MV-4-11 (cell line): ENCODE measurements around the gene TAS2R31.

Experiments
- DNase-seq: peaks from one replicate; lab custom pipeline; 2025; lab: John Stamatoyannopoulos, UW

Gene TAS2R31

DNA sequence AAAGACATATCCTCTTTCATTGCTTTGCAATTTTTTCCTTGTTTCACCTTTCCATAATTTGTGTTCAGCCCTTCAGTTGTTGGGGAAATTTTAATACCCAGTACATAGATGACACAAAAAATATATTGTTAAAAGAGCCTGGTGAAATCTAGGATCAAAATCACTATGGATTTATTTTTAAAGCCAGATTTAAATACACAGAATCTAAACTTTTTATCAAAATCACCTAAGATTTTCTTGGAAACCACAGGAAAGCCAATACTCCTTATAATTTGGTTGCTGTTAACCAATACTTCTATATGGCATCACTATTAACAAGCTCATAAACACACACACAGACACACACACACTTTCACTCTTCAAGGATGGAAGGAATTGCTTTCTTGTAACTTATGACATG lies 33.0 kb downstream of the TAS2R31 start, which contains the start of gene TAS2R20:
TSS of gene TAS2R20 (minus strand) at position 101 of the 400 bp plus-strand sequence. CDS start 429 bp downstream, outside the sequence.
- DNase-seq = no peak

DNA sequence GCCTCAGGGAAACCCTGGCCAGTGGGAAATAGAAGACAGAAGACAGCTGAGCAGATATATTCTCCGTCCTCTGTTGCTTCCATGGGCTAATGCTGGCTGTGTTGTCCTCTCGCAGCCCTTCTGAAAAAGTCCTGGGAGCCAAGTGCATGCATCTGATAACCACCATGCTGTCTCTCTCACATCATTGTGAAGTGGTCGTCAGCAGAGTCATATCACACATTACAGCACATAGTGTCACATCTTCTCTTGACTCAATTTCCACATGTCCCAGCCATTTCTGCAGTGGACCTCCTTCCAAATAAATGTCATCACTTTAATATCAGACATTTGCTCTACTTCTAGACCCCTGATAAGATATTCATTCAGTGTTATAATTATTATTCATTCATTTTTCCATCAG lies 36.9 kb downstream of the TAS2R31 start:
- DNase-seq = no peak

DNA sequence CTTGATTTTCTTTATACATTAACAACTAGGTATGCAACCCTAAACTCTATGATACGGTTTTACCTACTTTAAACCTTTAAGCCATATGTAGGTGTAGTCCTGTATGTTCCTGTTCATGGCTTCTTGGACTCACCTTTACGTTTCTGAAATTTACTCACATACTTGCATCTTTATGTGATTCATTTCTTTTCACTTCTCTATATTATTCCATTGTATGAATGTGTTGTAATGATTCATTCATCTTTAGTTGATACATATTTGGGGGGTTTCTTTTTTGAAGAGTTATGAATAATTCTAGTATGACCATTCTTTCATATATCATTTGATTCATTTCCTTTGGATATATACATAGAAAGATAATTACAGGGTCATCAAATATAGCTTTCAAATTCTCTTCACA lies 42.1 kb downstream of the TAS2R31 start:
- no peak for DNase-seq

DNA sequence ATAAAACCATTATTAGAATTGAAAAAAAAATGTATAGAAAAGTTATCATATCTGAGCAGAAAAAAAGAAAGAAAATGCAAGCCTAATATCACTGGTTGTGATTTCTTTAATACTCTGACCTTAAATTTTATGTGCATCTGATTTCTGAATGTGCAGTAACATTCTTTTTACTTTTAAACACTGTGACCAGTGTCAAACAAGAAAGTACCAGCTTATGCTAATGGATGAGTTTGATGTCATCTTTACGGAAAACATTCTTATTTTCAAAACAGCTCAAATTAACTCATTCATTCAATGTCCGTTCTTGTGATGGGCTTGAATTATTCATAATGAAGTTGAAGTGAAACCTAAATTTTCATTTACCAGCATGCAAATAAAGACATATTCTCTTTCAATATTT lies 44.4 kb downstream of the TAS2R31 start, which contains the start of gene TAS2R50:
TSS of gene TAS2R50 (minus strand) at position 101 of the 400 bp plus-strand sequence. CDS start at position 49, 52 bp downstream.
- DNase-seq = no peak

DNA sequence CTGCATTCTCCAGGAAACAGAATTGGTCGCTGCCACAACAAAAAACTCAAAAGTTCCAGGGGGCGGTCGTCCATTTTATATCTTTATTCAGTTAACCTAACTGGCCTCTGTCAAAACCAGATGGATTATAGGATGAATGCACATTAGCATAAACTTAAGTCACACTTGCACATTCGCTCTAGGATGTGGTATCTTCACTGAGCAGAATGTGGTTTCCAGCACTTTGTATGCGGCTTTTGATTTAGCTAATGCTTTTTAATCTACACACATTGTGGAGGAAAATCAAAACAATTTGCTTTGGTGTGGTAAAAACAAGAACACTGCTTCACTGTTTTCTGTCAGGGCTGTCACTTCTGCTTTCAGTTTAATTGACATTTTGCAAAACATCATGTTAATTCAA lies 49.0 kb downstream of the TAS2R31 start:
- no peak for DNase-seq
